Measurements from ENCODE around the gene TFPI.

- peak; percentile 80 for TF ChIP-seq CTCF (IDR thresholded peaks at IDR 0.05)
- TF ChIP-seq RFX5 (IDR thresholded peaks at IDR 0.05) = no peak
- TF ChIP-seq USF2 (IDR thresholded peaks at IDR 0.05) = no peak
- TF ChIP-seq REST (IDR thresholded peaks at IDR 0.05) = no peak
- peak; percentile 51 to 61 for TF ChIP-seq RAD21 (conservative IDR thresholded peaks at IDR 0.05 in 1 of 2, IDR thresholded peaks at IDR 0.05 in 1 of 2)
- TF ChIP-seq CEBPB (IDR thresholded peaks at IDR 0.05) = no peak
- TF ChIP-seq RCOR1 (IDR thresholded peaks at IDR 0.05; ENCODE audit: low read depth, low read length) = no peak
These were observed 27.1 kb upstream of the TFPI start for GRCh38 chr2:187581125-187581896.

All from A549 (cell line).